GM18508 (cell line): ENCODE results near the gene CACHD1.

Experiments used
- ATAC-seq: cut with Tn5 transposase; IDR thresholded peaks from one replicate; pipeline ENCODE4 v1.9.1; 2021; ENCODE audit warnings: moderate number of reproducible peaks; ENCODE audit not compliant: insufficient read depth, unreplicated experiment

CACHD1 gene

GRCh38 chr1:64631346-64632034, 161.6 kb downstream of the CACHD1 start:
- ATAC-seq, result no peak

GRCh38 chr1:64632936-64633335, 163.0 kb downstream of the CACHD1 start:
- no peak for ATAC-seq

- no peak for ATAC-seq
These were observed 175.8 kb downstream of the CACHD1 start for GRCh38 chr1:64645735-64646134.

- ATAC-seq, result no peak
These were observed 180.5 kb downstream of the CACHD1 start for GRCh38 chr1:64650411-64650810.

GRCh38 chr1:64651841-64652240, 181.9 kb downstream of the CACHD1 start:
- no peak for ATAC-seq

GRCh38 chr1:64653466-64653865, 183.5 kb downstream of the CACHD1 start:
- no peak for ATAC-seq

GRCh38 chr1:64654519-64655341, 184.8 kb downstream of the CACHD1 start:
- no peak for ATAC-seq

- no peak for ATAC-seq
These were observed 185.9 kb downstream of the CACHD1 start for GRCh38 chr1:64655861-64656260.

GRCh38 chr1:64659478-64660138, 189.7 kb downstream of the CACHD1 start:
- no peak for ATAC-seq

GRCh38 chr1:64663668-64664067, 193.7 kb downstream of the CACHD1 start:
- ATAC-seq, result no peak

GRCh38 chr1:64664299-64664698, 194.4 kb downstream of the CACHD1 start:
- ATAC-seq, result no peak

- no peak for ATAC-seq
These were observed 199.3 kb downstream of the CACHD1 start for GRCh38 chr1:64669098-64669675.

- ATAC-seq, result no peak
These were observed 205.9 kb downstream of the CACHD1 start for GRCh38 chr1:64675718-64676345.

GRCh38 chr1:64676386-64676785, 206.5 kb downstream of the CACHD1 start:
- ATAC-seq, result no peak

- ATAC-seq, result no peak
These were observed 207.6 kb downstream of the CACHD1 start for GRCh38 chr1:64677532-64677931.

GRCh38 chr1:64678366-64678765, 208.4 kb downstream of the CACHD1 start:
- no peak for ATAC-seq

GRCh38 chr1:64679177-64679576, 209.2 kb downstream of the CACHD1 start:
- no peak for ATAC-seq

GRCh38 chr1:64680599-64680998, 210.7 kb downstream of the CACHD1 start:
- no peak for ATAC-seq

GRCh38 chr1:64681043-64681442, 211.1 kb downstream of the CACHD1 start:
- no peak for ATAC-seq

GRCh38 chr1:64683419-64683818, 213.5 kb downstream of the CACHD1 start:
- ATAC-seq, result no peak
